ENCODE data around the gene ABHD2. TPM values are rescaled to one million over a fixed set of nuclear protein-coding genes. Genes with fewer than 3 reads are reported as not detected.

Gene ABHD2
- total and polyA plus RNA-seq, 2 donors, result 5.6 to 13.7 TPM

GRCh38 chr15:89112341-89112971 lies 24.2 kb downstream of the ABHD2 start:
- Histone ChIP-seq H3K4me3 (ENCODE audit: low read length in 2 of 2) (no peak overlapping the region), H3K27ac (ENCODE audit: low read depth in 1 of 2, low read length in 1 of 2) (no peak overlapping the region), H3K9me3 (ENCODE audit: control insufficient read depth in 2 of 2, insufficient read depth in 1 of 2, low read length in 1 of 2) (no peaks in the 10 kb centered on the region), H3K4me1 (ENCODE audit: control insufficient read depth in 2 of 2, insufficient read depth in 2 of 2, low read length in 2 of 2) (peaks cover 0 to 10% of the 10 kb centered on the region in 2 donors), H3K27me3 (ENCODE audit: control insufficient read depth in 2 of 2, insufficient read depth in 1 of 2, low read length in 1 of 2) (no peaks in the 10 kb centered on the region), H3K36me3 (ENCODE audit: control insufficient read depth in 2 of 2, insufficient read depth in 2 of 2, low read length in 1 of 2) (peaks cover 23 to 33% of the 10 kb centered on the region in 2 donors)
- no peak for DNase-seq (ENCODE audit: low read depth in 6 of 9, low spot score in 9 of 9)
- 85% methylated on average over 1 of the region's 1 CpG for WGBS

DNA sequence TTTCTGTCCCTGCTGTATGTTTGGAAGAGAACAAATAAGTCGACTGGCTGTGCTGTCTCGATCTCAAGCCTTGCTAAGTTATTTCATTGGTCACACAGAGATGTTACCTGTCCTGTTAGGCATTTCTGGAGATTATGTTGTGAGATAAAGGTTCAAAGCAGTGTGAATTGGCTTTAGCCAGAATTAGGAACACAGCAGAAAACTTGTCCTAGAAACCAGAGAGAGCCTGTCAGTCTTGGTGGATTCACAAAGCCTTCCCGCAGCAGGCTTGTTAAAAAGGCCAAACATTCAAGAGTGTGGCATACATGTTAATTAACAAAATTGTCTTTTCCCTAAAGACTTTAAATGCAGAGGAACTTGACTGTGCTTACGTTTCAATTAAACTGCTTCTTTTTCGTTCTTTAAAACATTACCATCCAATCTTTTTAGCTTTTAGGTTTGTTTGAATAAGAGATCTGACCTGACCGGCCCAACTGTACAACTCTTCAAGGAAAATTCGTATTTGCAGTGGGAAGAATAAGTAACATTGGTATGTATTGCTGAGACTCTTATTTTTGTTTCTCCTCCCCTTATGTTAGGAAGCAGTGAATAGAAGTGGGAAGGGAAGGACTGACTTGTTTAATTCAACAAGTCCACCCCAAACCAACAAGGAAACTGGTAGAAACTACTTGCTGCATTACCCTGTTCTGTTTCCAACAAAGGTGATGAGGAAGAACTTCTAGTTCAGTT lies 25.2 kb downstream of the ABHD2 start:
- Histone ChIP-seq H3K9me3 (ENCODE audit: control insufficient read depth in 2 of 2, insufficient read depth in 1 of 2, low read length in 1 of 2) (no peaks in the 10 kb centered on the region), H3K36me3 (ENCODE audit: control insufficient read depth in 2 of 2, insufficient read depth in 2 of 2, low read length in 1 of 2) (peaks cover 31 to 37% of the 10 kb centered on the region in 2 donors), H3K4me3 (ENCODE audit: low read length in 2 of 2) (no peak overlapping the region), H3K27me3 (ENCODE audit: control insufficient read depth in 2 of 2, insufficient read depth in 1 of 2, low read length in 1 of 2) (no peaks in the 10 kb centered on the region), H3K27ac (ENCODE audit: low read depth in 1 of 2, low read length in 1 of 2) (no peak overlapping the region), H3K4me1 (ENCODE audit: control insufficient read depth in 2 of 2, insufficient read depth in 2 of 2, low read length in 2 of 2) (peaks cover 0 to 10% of the 10 kb centered on the region in 2 donors)
- no peak for DNase-seq (ENCODE audit: low read depth in 6 of 9, low spot score in 9 of 9)
- WGBS, result 97% methylated on average over 7 of the region's 7 CpGs

GRCh38 chr15:89114990-89115389 lies 26.7 kb downstream of the ABHD2 start:
- WGBS, result 95% methylated on average over 3 of the region's 3 CpGs
- Histone ChIP-seq H3K27ac (ENCODE audit: low read depth in 1 of 2, low read length in 1 of 2) (no peak overlapping the region), H3K27me3 (ENCODE audit: control insufficient read depth in 2 of 2, insufficient read depth in 1 of 2, low read length in 1 of 2) (no peaks in the 10 kb centered on the region), H3K4me3 (ENCODE audit: low read length in 2 of 2) (no peak overlapping the region), H3K9me3 (ENCODE audit: control insufficient read depth in 2 of 2, insufficient read depth in 1 of 2, low read length in 1 of 2) (no peaks in the 10 kb centered on the region), H3K36me3 (ENCODE audit: control insufficient read depth in 2 of 2, insufficient read depth in 2 of 2, low read length in 1 of 2) (peaks cover 43 to 47% of the 10 kb centered on the region in 2 donors), H3K4me1 (ENCODE audit: control insufficient read depth in 2 of 2, insufficient read depth in 2 of 2, low read length in 2 of 2) (peaks cover 0 to 4% of the 10 kb centered on the region in 2 donors)
- DNase-seq (ENCODE audit: low read depth in 6 of 9, low spot score in 9 of 9), result no peak

- peaks cover 0 to 4% of the 10 kb centered on the region in 2 donors for H3K4me1 ChIP-seq (ENCODE audit: control insufficient read depth in 2 of 2, insufficient read depth in 2 of 2, low read length in 2 of 2)
- WGBS, result 95% methylated on average over 5 of the region's 5 CpGs
Measured at GRCh38 chr15:89115547-89115946, 27.3 kb downstream of the ABHD2 start.

DNA sequence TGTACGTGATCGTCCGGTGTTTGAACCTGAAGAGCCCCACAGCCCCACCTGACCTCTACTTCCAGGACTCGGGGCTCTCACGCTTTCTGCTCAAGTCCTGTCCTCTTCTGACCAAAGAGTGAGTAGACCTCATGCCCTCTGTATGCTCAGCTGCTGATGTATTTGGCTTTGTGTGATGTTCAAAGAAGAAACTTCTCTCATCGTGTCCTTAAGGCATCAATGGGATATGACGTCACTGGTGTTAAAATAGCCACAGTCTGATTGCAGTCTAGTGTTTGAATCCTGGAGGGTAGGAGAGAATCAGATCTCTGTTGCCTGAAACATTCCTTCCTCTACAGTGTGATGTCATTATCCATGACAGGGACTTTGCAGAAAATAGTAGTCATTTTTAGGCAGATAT lies 28.1 kb downstream of the ABHD2 start:
- WGBS, result 98% methylated on average over 7 of the region's 7 CpGs
- H3K4me3 ChIP-seq (ENCODE audit: low read length in 2 of 2), result no peak overlapping the region
- peaks cover 43 to 53% of the 10 kb centered on the region in 2 donors for H3K36me3 ChIP-seq (ENCODE audit: control insufficient read depth in 2 of 2, insufficient read depth in 2 of 2, low read length in 1 of 2)
- H3K27ac ChIP-seq (ENCODE audit: low read depth in 1 of 2, low read length in 1 of 2), result no peak overlapping the region
- peaks cover 0 to 4% of the 10 kb centered on the region in 2 donors for H3K4me1 ChIP-seq (ENCODE audit: control insufficient read depth in 2 of 2, insufficient read depth in 2 of 2, low read length in 2 of 2)
- DNase-seq (ENCODE audit: low read depth in 6 of 9, low spot score in 9 of 9), result no peak
- no peaks in the 10 kb centered on the region for H3K27me3 ChIP-seq (ENCODE audit: control insufficient read depth in 2 of 2, insufficient read depth in 1 of 2, low read length in 1 of 2)
- H3K9me3 ChIP-seq (ENCODE audit: control insufficient read depth in 2 of 2, insufficient read depth in 1 of 2, low read length in 1 of 2), result no peaks in the 10 kb centered on the region

More at GRCh38 chr15:89115547-89115946, 27.3 kb downstream of the ABHD2 start:
- Histone ChIP-seq H3K4me3 (ENCODE audit: low read length in 2 of 2) (no peak overlapping the region), H3K27ac (ENCODE audit: low read depth in 1 of 2, low read length in 1 of 2) (no peak overlapping the region), H3K36me3 (ENCODE audit: control insufficient read depth in 2 of 2, insufficient read depth in 2 of 2, low read length in 1 of 2) (peaks cover 43 to 47% of the 10 kb centered on the region in 2 donors), H3K9me3 (ENCODE audit: control insufficient read depth in 2 of 2, insufficient read depth in 1 of 2, low read length in 1 of 2) (no peaks in the 10 kb centered on the region), H3K27me3 (ENCODE audit: control insufficient read depth in 2 of 2, insufficient read depth in 1 of 2, low read length in 1 of 2) (no peaks in the 10 kb centered on the region)
- DNase-seq (ENCODE audit: low read depth in 6 of 9, low spot score in 9 of 9), result no peak

- no peaks in the 10 kb centered on the region for H3K27me3 ChIP-seq (ENCODE audit: control insufficient read depth in 2 of 2, insufficient read depth in 1 of 2, low read length in 1 of 2)
- peaks cover 0 to 4% of the 10 kb centered on the region in 2 donors for H3K4me1 ChIP-seq (ENCODE audit: control insufficient read depth in 2 of 2, insufficient read depth in 2 of 2, low read length in 2 of 2)
- no peak overlapping the region for H3K27ac ChIP-seq (ENCODE audit: low read depth in 1 of 2, low read length in 1 of 2)
- no peak for DNase-seq (ENCODE audit: low read depth in 6 of 9, low spot score in 9 of 9)
- WGBS, result 98% methylated on average over 3 of the region's 3 CpGs
- H3K36me3 ChIP-seq (ENCODE audit: control insufficient read depth in 2 of 2, insufficient read depth in 2 of 2, low read length in 1 of 2), result peaks cover 49 to 65% of the 10 kb centered on the region in 2 donors
- no peaks in the 10 kb centered on the region for H3K9me3 ChIP-seq (ENCODE audit: control insufficient read depth in 2 of 2, insufficient read depth in 1 of 2, low read length in 1 of 2)
- H3K4me3 ChIP-seq (ENCODE audit: low read length in 2 of 2), result no peak overlapping the region
Measured at GRCh38 chr15:89117790-89118189, 29.5 kb downstream of the ABHD2 start.

- WGBS, result 86% methylated on average over 2 of the region's 2 CpGs
- no peaks in the 10 kb centered on the region for H3K9me3 ChIP-seq (ENCODE audit: control insufficient read depth in 2 of 2, insufficient read depth in 1 of 2, low read length in 1 of 2)
- no peak overlapping the region for H3K4me3 ChIP-seq (ENCODE audit: low read length in 2 of 2)
- no peaks in the 10 kb centered on the region for H3K27me3 ChIP-seq (ENCODE audit: control insufficient read depth in 2 of 2, insufficient read depth in 1 of 2, low read length in 1 of 2)
- H3K4me1 ChIP-seq (ENCODE audit: control insufficient read depth in 2 of 2, insufficient read depth in 2 of 2, low read length in 2 of 2), result peaks cover 0 to 4% of the 10 kb centered on the region in 2 donors
- no peak overlapping the region for H3K27ac ChIP-seq (ENCODE audit: low read depth in 1 of 2, low read length in 1 of 2)
- DNase-seq (ENCODE audit: low read depth in 6 of 9, low spot score in 9 of 9), result no peak
- peaks cover 51 to 71% of the 10 kb centered on the region in 2 donors for H3K36me3 ChIP-seq (ENCODE audit: control insufficient read depth in 2 of 2, insufficient read depth in 2 of 2, low read length in 1 of 2)
Measured at GRCh38 chr15:89118481-89118989, 30.3 kb downstream of the ABHD2 start.

- no peaks in the 10 kb centered on the region for H3K27me3 ChIP-seq (ENCODE audit: control insufficient read depth in 2 of 2, insufficient read depth in 1 of 2, low read length in 1 of 2)
- DNase-seq (ENCODE audit: low read depth in 6 of 9, low spot score in 9 of 9), result no peak
- peaks cover 43 to 67% of the 10 kb centered on the region in 2 donors for H3K36me3 ChIP-seq (ENCODE audit: control insufficient read depth in 2 of 2, insufficient read depth in 2 of 2, low read length in 1 of 2)
- H3K27ac ChIP-seq (ENCODE audit: low read depth in 1 of 2, low read length in 1 of 2), result no peak overlapping the region
- no peaks in the 10 kb centered on the region for H3K9me3 ChIP-seq (ENCODE audit: control insufficient read depth in 2 of 2, insufficient read depth in 1 of 2, low read length in 1 of 2)
- H3K4me1 ChIP-seq (ENCODE audit: control insufficient read depth in 2 of 2, insufficient read depth in 2 of 2, low read length in 2 of 2), result peaks cover 0 to 4% of the 10 kb centered on the region in 2 donors
- WGBS, result 91% methylated on average over 12 of the region's 12 CpGs
- no peak overlapping the region for H3K4me3 ChIP-seq (ENCODE audit: low read length in 2 of 2)
Measured at GRCh38 chr15:89119489-89120478, 31.5 kb downstream of the ABHD2 start.
